ENCODE results near the gene ANAPC16.
"Not testable (repeated sequence)": the region's sequence is repeated elsewhere in the genome, so short reads cannot be mapped to it uniquely, and the experiment has no call there.

The ANAPC16 gene
- total RNA-seq: 102 to 138 reads per million in 2 donors

DNA sequence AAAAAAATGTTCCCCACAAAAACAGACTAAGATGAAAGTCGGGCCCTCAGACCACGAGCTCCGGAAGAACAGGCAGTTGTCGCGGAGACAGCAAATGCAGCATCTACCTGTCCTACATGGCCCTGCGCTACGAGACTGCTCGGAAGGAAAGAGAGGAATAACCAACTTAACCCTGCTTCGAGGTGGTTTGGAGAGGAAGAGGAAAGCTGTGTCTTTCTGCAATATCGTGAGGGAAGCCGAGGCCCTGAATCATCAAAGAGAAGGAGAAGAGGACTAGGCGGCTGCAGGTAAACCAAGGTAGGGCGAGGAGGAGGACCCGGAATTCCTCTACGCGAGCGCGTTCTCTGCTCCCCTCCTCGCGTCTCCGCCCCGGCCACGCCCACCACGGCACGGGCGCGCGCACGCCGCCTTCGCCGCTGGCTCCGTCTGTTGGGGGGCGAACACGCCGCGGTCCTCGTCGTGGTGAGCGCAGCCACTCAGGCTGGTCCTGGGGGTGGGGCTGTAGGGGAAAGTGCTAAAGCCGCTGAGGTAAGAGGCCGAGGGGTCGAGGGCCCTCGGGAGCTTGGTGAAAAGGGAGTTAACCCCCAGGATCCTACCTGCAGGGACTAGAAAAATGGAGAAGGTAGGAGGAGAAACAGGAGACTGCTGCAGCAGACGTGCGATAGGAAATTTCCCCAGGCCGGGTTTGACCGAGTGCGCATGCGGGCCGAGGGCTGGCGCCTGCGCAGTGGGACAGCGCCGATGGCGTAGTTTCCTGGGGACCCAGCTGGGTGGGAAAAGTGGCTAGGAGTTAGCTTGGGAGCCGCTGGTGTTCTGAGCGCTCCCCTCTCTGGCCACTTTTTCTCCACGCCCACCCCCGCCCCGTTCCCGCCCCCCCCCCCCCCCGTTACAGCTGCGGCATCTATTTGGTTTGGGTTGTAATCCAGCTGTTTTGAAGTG is at the start of gene ANAPC16, which contains the start of gene ASCC1:
TSS of gene ANAPC16 (plus strand) at position 402 of the 939 bp plus-strand sequence. CDS start 7,903 bp downstream, outside the sequence.
TSS of gene ASCC1 (minus strand) at position 666 of the 939 bp plus-strand sequence. CDS start 2,978 bp downstream, outside the sequence.
- peak; percentile 88 to 97 (median 90) for DNase-seq

GRCh38 chr10:72167118-72167517 is 48.7 kb upstream of the ANAPC16 start:
- DNase-seq: no peak

DNA sequence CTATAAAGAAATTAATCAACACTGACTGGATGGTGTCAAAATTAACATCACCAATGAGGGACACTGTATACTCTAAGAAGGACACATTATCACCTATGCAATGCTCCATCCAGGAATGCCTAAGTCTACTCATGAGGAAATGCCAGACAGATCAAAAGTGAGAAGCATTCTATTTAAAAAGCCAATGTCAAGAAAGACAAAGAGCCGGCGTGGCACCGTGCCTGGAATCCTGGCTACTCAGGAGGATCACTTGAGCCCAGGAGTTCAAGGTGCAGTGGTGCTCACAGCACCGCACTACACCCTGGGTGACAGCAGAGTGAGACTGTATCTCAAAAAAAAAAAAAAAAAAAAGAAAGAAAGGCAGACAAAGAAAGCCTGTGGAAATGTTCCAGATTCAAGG is 45.5 kb upstream of the ANAPC16 start:
- DNase-seq: no peak

- DNase-seq: no peak
Observed at GRCh38 chr10:72170733-72171132, 45.1 kb upstream of the ANAPC16 start.

GRCh38 chr10:72171175-72171630 is 44.6 kb upstream of the ANAPC16 start:
- DNase-seq: peak in 1 of 5 experiments; percentile 13

- DNase-seq: no peak
Observed at GRCh38 chr10:72173262-72173618, 42.6 kb upstream of the ANAPC16 start.

GRCh38 chr10:72173619-72174296 is 42.1 kb upstream of the ANAPC16 start:
- DNase-seq: peak in 1 of 5 experiments; percentile 23

DNA sequence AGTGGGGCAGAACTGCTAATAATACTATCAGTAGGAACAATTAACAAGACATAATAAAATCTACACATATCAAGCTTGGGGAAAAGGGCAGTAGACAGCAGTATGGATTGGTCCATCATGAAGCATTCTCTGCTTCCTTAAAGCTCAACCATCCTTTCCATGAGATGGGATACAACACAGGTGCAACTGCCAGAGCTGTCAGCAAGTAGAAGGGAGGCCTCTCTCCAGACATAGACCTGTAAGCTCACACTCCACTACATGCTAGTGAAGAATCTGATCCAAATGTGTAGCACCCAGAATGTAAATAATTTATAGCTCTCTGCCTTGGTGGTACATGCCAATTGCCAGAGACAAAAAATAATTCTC is 41.5 kb upstream of the ANAPC16 start:
- DNase-seq: no peak

DNA sequence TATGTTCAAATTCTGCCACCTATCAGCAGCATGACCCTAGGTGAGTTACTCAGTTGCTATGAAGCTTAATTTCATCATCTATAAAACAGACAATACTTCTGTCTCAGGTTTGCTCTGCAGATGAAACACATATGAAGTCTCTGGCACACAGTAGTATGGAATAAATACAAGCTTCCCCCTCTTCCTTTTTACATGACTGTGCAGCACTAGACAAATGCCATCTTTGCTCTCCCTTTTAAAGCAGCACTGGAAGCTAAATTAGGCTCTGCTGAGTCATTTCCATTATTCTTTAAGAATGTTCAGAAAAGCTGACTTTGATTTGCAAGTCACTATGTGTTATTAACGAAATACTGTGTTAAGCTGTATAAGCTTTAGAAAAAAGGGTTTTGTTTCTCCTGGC is 40.7 kb upstream of the ANAPC16 start:
- DNase-seq: peak in 1 of 5 experiments; percentile 7

GRCh38 chr10:72176701-72177100 is 39.1 kb upstream of the ANAPC16 start:
- no peak for DNase-seq

DNA sequence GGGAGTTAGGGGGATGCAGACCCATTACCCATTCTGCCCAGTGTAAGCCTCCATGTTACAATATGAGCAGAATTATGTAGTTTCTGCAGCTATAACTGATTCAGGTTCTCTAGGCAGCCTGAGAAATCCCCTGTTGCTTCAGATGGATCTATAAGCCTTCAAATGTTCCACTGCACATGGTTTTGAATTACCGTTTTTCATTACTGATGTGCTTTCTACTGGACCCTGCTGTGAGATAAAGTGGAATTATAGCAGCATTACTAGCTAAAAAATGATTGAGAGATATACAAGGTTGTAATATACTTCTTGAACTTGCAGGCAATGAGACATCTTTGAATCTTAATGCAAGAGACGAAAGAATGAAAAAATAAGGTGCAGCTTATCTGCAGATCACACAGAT is 38.4 kb upstream of the ANAPC16 start:
- no peak for DNase-seq

- no peak for DNase-seq
Observed at GRCh38 chr10:72184156-72184555, 31.7 kb upstream of the ANAPC16 start.

DNA sequence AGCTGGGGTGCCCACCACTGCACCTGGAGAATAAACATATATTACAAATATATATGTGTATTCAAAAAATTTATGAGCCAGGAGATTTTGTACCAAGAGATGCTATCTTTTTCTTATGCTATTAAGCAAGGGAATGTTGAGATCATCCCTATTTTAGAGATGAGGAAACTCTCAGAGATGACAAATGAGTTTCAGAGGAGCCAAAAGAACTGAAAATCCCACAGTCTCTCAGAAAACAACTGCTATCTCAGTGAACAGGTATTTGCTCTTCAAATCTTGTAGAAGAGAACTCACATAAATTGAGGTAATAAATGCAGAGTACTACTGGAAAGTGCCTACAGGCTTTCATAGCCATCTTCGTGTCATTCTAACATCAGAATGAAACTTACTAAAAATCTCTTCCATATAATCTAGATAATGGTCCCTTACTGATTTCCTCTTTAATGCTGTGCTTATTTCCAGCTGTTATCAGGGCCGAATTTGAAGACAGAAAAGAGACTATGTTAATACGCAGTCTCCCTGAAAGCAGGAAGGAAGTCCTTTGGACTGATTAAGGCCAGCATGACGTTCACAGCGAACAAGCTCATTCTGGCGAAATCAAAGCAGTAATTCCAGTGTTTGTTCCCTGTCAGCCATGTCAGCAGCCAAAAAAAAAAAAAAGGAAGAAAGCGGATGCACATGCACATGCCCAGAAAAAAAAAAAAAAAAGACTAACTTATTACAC is 29.4 kb upstream of the ANAPC16 start:
- DNase-seq: no peak

GRCh38 chr10:72186982-72187330 is 28.9 kb upstream of the ANAPC16 start:
- no peak for DNase-seq

- DNase-seq: no peak
Observed at GRCh38 chr10:72194949-72195348, 20.9 kb upstream of the ANAPC16 start.

GRCh38 chr10:72200883-72201282 is 14.9 kb upstream of the ANAPC16 start:
- DNase-seq: no peak

DNA sequence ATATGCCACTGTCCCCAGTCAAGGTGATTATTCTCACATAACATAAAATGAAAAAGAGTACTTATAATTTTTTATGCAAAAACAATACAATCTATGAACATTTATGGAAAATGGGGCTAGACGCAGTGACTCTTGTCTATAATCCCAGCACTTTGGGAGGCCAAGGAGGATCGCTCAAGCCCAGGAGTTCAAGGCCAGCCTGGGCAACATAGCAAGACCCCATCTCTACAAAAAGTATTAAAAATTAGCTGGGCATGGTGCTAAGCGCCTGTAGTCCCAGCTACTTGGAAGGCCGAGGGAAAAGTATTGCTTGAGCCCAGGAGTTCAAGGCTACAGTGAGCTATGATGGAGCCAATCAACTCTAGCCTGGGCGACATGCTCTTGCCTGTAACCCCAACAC is 14.5 kb upstream of the ANAPC16 start:
- no peak for DNase-seq

DNA sequence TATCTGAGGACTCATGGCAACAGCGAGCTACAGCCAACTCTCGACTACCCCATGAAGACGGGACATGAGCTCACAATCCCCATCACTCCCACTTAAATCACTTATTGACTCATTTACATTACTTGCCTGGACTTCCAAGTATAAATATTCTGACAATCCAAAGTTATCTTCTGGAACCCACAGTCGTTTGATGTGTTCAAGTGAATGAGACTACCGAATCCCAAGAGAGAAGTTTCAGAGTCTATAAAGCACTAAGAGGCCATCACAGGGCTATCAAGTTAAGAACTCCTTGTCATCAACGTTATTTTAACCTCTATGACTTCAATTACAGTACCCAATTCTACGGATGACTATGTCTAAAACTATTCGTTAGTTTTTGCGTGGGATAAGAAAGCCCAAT is 11.5 kb upstream of the ANAPC16 start:
- no peak for DNase-seq

- DNase-seq: no peak
Observed at GRCh38 chr10:72204724-72205123, 11.1 kb upstream of the ANAPC16 start.

- no peak for DNase-seq
Observed at GRCh38 chr10:72206511-72207229, 9.1 kb upstream of the ANAPC16 start.

- DNase-seq: peak in 1 of 5 experiments; percentile 51
Observed at GRCh38 chr10:72208526-72208925, 7.3 kb upstream of the ANAPC16 start.

DNA sequence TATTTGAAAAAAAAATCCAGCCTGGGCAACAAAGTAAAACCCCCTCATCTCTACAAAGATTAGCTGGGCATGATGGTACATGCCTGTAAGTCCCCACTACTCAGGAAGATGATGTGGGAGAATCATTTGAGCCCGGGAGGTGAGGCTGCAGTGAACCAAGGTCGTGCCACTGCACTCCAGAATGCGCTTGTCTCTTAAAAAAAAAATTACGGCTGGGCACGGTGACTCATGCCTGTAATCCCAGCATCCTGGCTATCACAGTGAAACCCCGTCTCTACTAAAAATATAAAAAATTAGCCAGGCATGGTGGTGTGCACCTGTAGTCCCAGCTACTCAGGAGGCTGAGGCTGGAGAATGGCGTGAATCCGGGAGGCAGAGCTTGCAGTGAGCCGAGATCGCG is 4.4 kb upstream of the ANAPC16 start:
- not testable (repeated sequence) for DNase-seq

All from T-helper 2 cell (primary cell).